Embryonic facial prominence (tissue), 1 donor: Measurements from ENCODE around the gene TMEM132D.
"Not testable (repeated sequence)": the region's sequence is repeated elsewhere in the genome, so short reads cannot be mapped to it uniquely, and the experiment has no call there.

Source experiments
- DNase-seq: peaks from one replicate; pipeline ENCODE4 v3.0.0-alpha.2; 2016; ENCODE audit errors: extremely low spot score

Gene TMEM132D

GRCh38 chr12:129245769-129246168 lies 658.1 kb downstream of the TMEM132D start:
- DNase-seq = no peak

- DNase-seq = no peak
Measured at GRCh38 chr12:129241852-129242251, 662.0 kb downstream of the TMEM132D start.

- DNase-seq = no peak
Measured at GRCh38 chr12:129237881-129238280, 665.9 kb downstream of the TMEM132D start.

GRCh38 chr12:129234209-129234608 lies 669.6 kb downstream of the TMEM132D start:
- no peak for DNase-seq

- DNase-seq = no peak
Measured at GRCh38 chr12:129231491-129231890, 672.3 kb downstream of the TMEM132D start.

- no peak for DNase-seq
Measured at GRCh38 chr12:129230995-129231394, 672.8 kb downstream of the TMEM132D start.

GRCh38 chr12:129226851-129227250 lies 677.0 kb downstream of the TMEM132D start:
- DNase-seq = no peak

- no peak for DNase-seq
Measured at GRCh38 chr12:129226005-129226404, 677.8 kb downstream of the TMEM132D start.

- no peak for DNase-seq
Measured at GRCh38 chr12:129215556-129215955, 688.3 kb downstream of the TMEM132D start.

GRCh38 chr12:129213551-129213950 lies 690.3 kb downstream of the TMEM132D start:
- no peak for DNase-seq

- DNase-seq = no peak
Measured at GRCh38 chr12:129211862-129212630, 691.8 kb downstream of the TMEM132D start.

- DNase-seq = no peak
Measured at GRCh38 chr12:129208566-129208965, 695.3 kb downstream of the TMEM132D start.

GRCh38 chr12:129207084-129207483 lies 696.7 kb downstream of the TMEM132D start:
- DNase-seq = no peak

- DNase-seq = no peak
Measured at GRCh38 chr12:129203456-129203855, 700.4 kb downstream of the TMEM132D start.

GRCh38 chr12:129202109-129202814 lies 701.6 kb downstream of the TMEM132D start:
- DNase-seq = no peak

- DNase-seq = no peak
Measured at GRCh38 chr12:129201029-129201428, 702.8 kb downstream of the TMEM132D start.

- no peak for DNase-seq
Measured at GRCh38 chr12:129200576-129200975, 703.2 kb downstream of the TMEM132D start.

- DNase-seq = no peak
Measured at GRCh38 chr12:129196927-129197326, 706.9 kb downstream of the TMEM132D start.

GRCh38 chr12:129195081-129195480 lies 708.7 kb downstream of the TMEM132D start:
- no peak for DNase-seq

GRCh38 chr12:129193263-129193871 lies 710.5 kb downstream of the TMEM132D start:
- no peak for DNase-seq

GRCh38 chr12:129190827-129191226 lies 713.0 kb downstream of the TMEM132D start:
- no peak for DNase-seq

GRCh38 chr12:129189879-129190278 lies 713.9 kb downstream of the TMEM132D start:
- not testable (repeated sequence) for DNase-seq

- DNase-seq = no peak
Measured at GRCh38 chr12:129186952-129187351, 716.9 kb downstream of the TMEM132D start.
